Transverse colon (tissue), 4 donors: Measurements from ENCODE around the gene TSPAN3. TPM values are rescaled to one million over a fixed set of nuclear protein-coding genes. Genes with fewer than 3 reads are reported as not detected.

Source experiments
- DNase-seq: peaks from one replicate; pipeline ENCODE4 v3.0.0-alpha.2; 2019
- H3K27ac ChIP-seq, 4 donors: fragments of 200-600 bp; sonication (generic); 2 replicates each; pipeline ENCODE4 v1.5.1; 2016 to 2018; ENCODE audit warnings: inconsistent platforms in 4 of 4
- H3K27me3 ChIP-seq: fragments of 200-600 bp; sonication (generic); 2 replicates; pipeline ENCODE4 v1.5.1; 2017; ENCODE audit warnings: inconsistent platforms
- H3K36me3 ChIP-seq, 4 donors: fragments of 200-600 bp; sonication (generic); 2 replicates each; pipeline ENCODE4 v1.5.1; 2017 to 2019; ENCODE audit warnings: inconsistent platforms in 4 of 4
- H3K4me1 ChIP-seq, 4 donors: fragments of 200-600 bp; sonication (generic); 2 replicates each; pipeline ENCODE4 v1.5.1; 2017 to 2020; ENCODE audit warnings: inconsistent platforms in 4 of 4
- H3K4me3 ChIP-seq, 4 donors: fragments of 200-600 bp; sonication (generic); 1 replicate in 1 of 4; 2 replicates in 3 of 4; pipeline versions ENCODE4 v1.5.1 to v1.6.1; 2017 to 2019; ENCODE audit warnings: inconsistent platforms in 4 of 4
- H3K9me3 ChIP-seq, 2 donors: fragments of 200-600 bp; sonication (generic); 2 replicates each; pipeline ENCODE4 v1.5.1; 2017 to 2019; ENCODE audit warnings: inconsistent platforms in 2 of 2
- EP300 ChIP-seq: sonication (generic); formaldehyde crosslinking; IDR thresholded peaks from one replicate; pipeline ENCODE4 v1.6.1; 2017; ENCODE audit warnings: antibody characterized with exemption, low read depth
- POLR2A ChIP-seq: fragments of 450-650 bp; IDR thresholded peaks from one replicate; pipeline ENCODE4 v1.6.1; 2016; ENCODE audit warnings: antibody characterized with exemption, mild to moderate bottlenecking, moderate library complexity
- POLR2AphosphoS5 ChIP-seq, 3 donors: sonication (generic); formaldehyde crosslinking; IDR thresholded peaks; one replicate each; pipeline ENCODE4 v1.6.1; 2016; ENCODE audit warnings: antibody characterized with exemption in 3 of 3
- WGBS, 2 donors: methylation state at CpG; one replicate each; pipeline ENCODE4 v1.1.5; 2018; ENCODE audit warnings: low coverage in 1 of 2; 5-methylcytosine and 5-hydroxymethylcytosine counted together
- in situ Hi-C, 4 donors: fragments of 200-750 bp; cut with MboI; loops; one replicate each; pipeline versions ENCODE4 v1.15.0 to v1.15.1; 2017; ENCODE audit warnings: low sequenced_read_pairs in 3 of 4, low pct_ligation_motif_present in 1 of 4, low pct_unique_long_range_greater_than_20kb in 1 of 4
- intact Hi-C: fragments of 100-400 bp; cut with DNase I; formaldehyde crosslinking; loops from one replicate; pipeline ENCODE4 v1.15.1; 2023; ENCODE audit warnings: low total_unique reads
- total RNA-seq, 4 donors: library from RNA; depleted of rRNA; stranded (reverse); fragments of >200 nt; gene quantifications; one replicate each; pipeline ENCODE4 v1.1.0, GENCODE V29; 2016
- TF ChIP-seq, protein P1 (sequence below), 5 experiments: fragments of 200-600 bp in 3 of 5; fragments of 450-650 bp in 2 of 5; sonication (generic) in 3 of 5; IDR thresholded peaks; 1 replicate in 2 of 5; 2 replicates in 3 of 5; pipeline ENCODE4 v1.5.1; 2016 to 2017; ENCODE audit warnings: antibody characterized with exemption in 5 of 5, inconsistent platforms in 3 of 5, mild to moderate bottlenecking in 2 of 5, moderate library complexity in 1 of 5

The TSPAN3 gene
- total RNA-seq, 4 donors from 2014 or later, result 365 to 1,069 (median 676) TPM

DNA sequence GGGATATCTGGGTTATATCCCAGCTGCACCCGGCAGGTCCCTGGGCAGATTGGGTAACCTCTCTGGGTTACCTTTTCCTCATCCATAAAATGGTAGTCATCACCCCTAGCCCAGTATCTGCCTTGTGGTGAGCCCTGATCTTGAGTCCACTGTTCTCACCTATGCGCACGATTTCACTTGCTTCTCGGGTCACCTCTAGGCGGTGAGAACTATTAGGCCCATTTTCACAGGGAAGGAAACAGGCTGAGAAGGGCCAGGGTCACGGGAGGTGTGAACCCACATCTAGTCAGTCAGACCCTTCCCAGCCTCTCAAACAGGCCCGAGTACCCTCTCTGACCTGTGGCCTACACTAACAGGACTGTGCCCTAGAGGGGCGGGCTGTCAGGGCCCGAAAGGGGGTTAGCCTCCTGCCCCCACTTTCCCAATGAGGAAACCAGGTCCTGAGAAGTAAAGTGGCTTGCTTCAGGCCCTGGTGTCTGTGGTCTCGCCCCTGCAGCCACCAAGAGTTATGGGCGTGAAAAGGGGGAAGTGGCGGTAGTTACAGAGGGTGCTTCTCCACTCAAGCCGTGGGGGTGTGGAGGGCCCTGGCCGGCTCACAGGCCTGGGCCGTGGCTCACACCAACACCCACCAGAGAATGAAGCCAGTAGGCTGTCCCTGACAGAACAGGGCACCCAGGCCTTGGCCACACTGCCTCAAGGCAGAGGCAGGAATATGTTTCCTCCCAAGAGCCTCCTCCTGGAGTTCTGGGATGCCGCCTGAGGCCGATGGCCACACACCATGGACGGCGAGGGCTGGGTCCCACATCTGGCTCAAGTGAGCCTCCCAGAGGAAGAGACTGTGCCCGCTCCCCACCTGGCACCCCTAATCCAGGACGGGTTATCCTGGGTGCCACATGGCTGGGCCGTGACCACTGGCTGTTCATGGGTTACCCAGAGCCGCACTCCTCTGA, 56.5 kb downstream of the TSPAN3 start:
- peak overlapping the region; percentile 21 to 55 (median 32) for H3K27ac ChIP-seq
- DNase-seq, result no peak
- H3K27me3 ChIP-seq, result no peaks in the 10 kb centered on the region
- H3K9me3 ChIP-seq, result no peaks in the 10 kb centered on the region
- H3K36me3 ChIP-seq, result no peaks in the 10 kb centered on the region
- peaks cover 0 to 4% (median 0%) of the 10 kb centered on the region in 4 donors for H3K4me1 ChIP-seq
- 74 to 80% methylated on average over 1 to 22 of the region's 23 CpGs for WGBS, 2 donors
- no peak overlapping the region for H3K4me3 ChIP-seq
- intact Hi-C loops, result no loop called here
- TF ChIP-seq, protein P1, sequence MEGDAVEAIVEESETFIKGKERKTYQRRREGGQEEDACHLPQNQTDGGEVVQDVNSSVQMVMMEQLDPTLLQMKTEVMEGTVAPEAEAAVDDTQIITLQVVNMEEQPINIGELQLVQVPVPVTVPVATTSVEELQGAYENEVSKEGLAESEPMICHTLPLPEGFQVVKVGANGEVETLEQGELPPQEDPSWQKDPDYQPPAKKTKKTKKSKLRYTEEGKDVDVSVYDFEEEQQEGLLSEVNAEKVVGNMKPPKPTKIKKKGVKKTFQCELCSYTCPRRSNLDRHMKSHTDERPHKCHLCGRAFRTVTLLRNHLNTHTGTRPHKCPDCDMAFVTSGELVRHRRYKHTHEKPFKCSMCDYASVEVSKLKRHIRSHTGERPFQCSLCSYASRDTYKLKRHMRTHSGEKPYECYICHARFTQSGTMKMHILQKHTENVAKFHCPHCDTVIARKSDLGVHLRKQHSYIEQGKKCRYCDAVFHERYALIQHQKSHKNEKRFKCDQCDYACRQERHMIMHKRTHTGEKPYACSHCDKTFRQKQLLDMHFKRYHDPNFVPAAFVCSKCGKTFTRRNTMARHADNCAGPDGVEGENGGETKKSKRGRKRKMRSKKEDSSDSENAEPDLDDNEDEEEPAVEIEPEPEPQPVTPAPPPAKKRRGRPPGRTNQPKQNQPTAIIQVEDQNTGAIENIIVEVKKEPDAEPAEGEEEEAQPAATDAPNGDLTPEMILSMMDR (IDR thresholded peaks at IDR 0.05), result no peak
- TF ChIP-seq POLR2A (no peak), EP300 (no peak), POLR2AphosphoS5 (IDR thresholded peaks at IDR 0.05) (no peak)
- in situ Hi-C loops, result no loop called here

DNA sequence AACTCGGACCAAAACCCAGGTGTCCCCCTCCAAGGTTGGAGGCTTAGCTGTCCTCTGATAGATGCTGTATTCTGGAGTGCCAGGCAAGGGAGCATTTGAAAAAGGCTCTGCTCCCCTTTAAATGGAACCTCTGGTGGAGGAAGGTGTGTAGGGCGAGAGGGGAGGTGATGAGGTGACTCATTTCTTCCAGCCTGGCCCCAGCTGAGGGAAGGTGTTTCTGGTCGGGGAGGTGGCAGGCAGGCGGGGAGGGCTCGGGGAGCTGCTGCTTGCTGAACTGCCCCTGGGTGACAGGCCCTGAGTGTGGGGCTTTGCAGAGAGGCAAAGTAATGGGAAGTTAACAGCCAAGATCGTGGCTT, 57.2 kb downstream of the TSPAN3 start:
- no peaks in the 10 kb centered on the region for H3K36me3 ChIP-seq
- peak overlapping the region; percentile 21 to 55 (median 38) for H3K27ac ChIP-seq
- no peaks in the 10 kb centered on the region for H3K27me3 ChIP-seq
- 53% methylated on average over 6 of the region's 6 CpGs; no CpG with 5 or more reads in 1 of the 2 donors for WGBS, 2 donors
- peak; percentile 53 for DNase-seq
- no peaks in the 10 kb centered on the region for H3K9me3 ChIP-seq
- intact Hi-C loops (no loop called here), in situ Hi-C loops (no loop called here)
- H3K4me1 ChIP-seq, result peaks cover 0 to 4% (median 0%) of the 10 kb centered on the region in 4 donors
- TF ChIP-seq EP300 (no peak), POLR2A (no peak), POLR2AphosphoS5 (IDR thresholded peaks at IDR 0.05) (no peak)
- TF ChIP-seq, protein P1 (IDR thresholded peaks at IDR 0.05), result no peak
- no peak overlapping the region for H3K4me3 ChIP-seq

DNA sequence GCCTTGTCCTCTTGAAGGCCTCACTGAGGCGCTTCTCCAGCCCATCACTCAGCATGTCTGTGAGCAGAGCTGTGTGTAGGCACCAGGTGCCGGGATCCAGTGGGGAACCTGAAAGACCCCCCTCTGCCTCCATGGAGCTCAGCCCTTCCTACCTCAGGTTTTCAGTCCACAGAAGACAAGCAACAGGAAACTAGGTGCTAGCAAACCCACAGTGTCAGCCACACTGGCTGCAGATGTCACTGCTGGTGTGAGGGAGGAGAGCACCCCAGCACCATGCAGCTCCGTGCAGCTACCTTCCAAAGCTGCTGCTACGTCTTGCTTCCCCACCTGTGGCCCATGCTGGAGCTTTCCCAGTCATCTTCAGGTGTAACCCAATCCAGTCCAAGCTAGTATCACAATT, 58.0 kb downstream of the TSPAN3 start:
- intact Hi-C loops (no loop called here), in situ Hi-C loops (no loop called here)
- WGBS, 2 donors, result 52% methylated on average over 4 of the region's 4 CpGs; no CpG with 5 or more reads in 1 of the 2 donors
- TF ChIP-seq POLR2AphosphoS5 (IDR thresholded peaks at IDR 0.05), result peak in 1 of 3 donors; percentile 8
- TF ChIP-seq, protein P1 (IDR thresholded peaks at IDR 0.05), result no peak
- no peaks in the 10 kb centered on the region for H3K27me3 ChIP-seq
- DNase-seq, result peak; percentile 35
- H3K4me1 ChIP-seq, result peaks cover 0 to 4% (median 0%) of the 10 kb centered on the region in 4 donors
- peak overlapping the region in 3 of 4 donors; percentile 8 to 47 (median 36) for H3K27ac ChIP-seq
- H3K4me3 ChIP-seq, result no peak overlapping the region
- no peaks in the 10 kb centered on the region for H3K9me3 ChIP-seq
- H3K36me3 ChIP-seq, result no peaks in the 10 kb centered on the region

DNA sequence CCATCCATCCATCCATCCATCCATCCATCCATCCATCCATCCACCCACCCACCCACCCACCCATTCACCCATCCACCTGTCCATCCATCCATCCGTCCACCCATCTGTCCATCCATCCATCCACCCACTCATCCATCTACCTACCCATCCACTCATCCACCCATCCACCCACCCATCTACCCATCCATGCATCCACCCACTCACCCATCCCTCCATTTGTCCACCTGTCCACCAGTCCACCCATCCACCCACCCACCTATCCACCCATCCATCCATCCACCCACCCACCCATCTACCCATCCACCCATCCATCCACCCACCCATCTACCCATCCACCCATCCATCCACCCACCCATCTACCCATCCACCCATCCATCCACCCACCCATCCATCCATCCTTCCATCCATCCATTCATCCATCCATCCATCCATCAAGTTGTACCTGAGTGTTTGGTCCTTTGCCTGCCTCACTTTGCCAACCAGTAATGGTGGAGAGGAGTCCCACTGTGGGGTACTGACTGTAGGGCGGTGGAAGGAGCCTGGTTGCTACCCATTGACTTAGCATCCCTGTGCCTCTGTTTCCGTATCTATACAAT, 58.7 kb downstream of the TSPAN3 start:
- Histone ChIP-seq H3K9me3 (no peaks in the 10 kb centered on the region), H3K36me3 (no peaks in the 10 kb centered on the region), H3K27ac (no peak overlapping the region), H3K27me3 (no peaks in the 10 kb centered on the region), H3K4me3 (no peak overlapping the region), H3K4me1 (peaks cover 0 to 4% (median 0%) of the 10 kb centered on the region in 4 donors)
- TF ChIP-seq, protein P1 (IDR thresholded peaks at IDR 0.05), result no peak
- TF ChIP-seq POLR2A (no peak), EP300 (no peak)
- no peak for DNase-seq
- 92 to 100% methylated on average over 1 to 3 of the region's 3 CpGs for WGBS, 2 donors
- in situ Hi-C loops (no loop called here), intact Hi-C loops (no loop called here)
